WTC11 (cell line): ENCODE results near the gene SERF2. TPM values are rescaled to one million over a fixed set of nuclear protein-coding genes. Genes with fewer than 3 reads are reported as not detected.

ENCODE experiments used
- ATAC-seq: fragments of 200-7000 bp; cut with Tn5 transposase; 2 replicates; pipeline ENCODE4 v1.10.0; 2021; ENCODE audit warnings: mild to moderate bottlenecking, moderate library complexity
- CTCF ChIA-PET: fragments of 300-600 bp; sonication (Branson Sonifier 250); formaldehyde crosslinking; loops from one replicate; lab custom pipeline; 2021; ENCODE audit warnings: antibody characterized with exemption; lab: Charles Lee
- POLR2A ChIA-PET: fragments of 350-600 bp; sonication (Branson Sonifier 250); formaldehyde crosslinking; loops from one replicate; lab custom pipeline; 2021; ENCODE audit warnings: antibody characterized with exemption; lab: Charles Lee
- DNase-seq: peaks from one replicate; pipeline ENCODE4 v3.0.0; 2021; ENCODE audit warnings: low spot score
- H3K27ac Mint-ChIP-seq: 2 replicates; pipeline ENCODE4 v1.8.0; 2021; ENCODE audit warnings: mixed read lengths
- H3K27me3 Mint-ChIP-seq: 2 replicates; pipeline ENCODE4 v1.8.0; 2021; ENCODE audit warnings: low read depth, mild to moderate bottlenecking, moderate library complexity, mixed read lengths
- H3K36me3 Mint-ChIP-seq: 2 replicates; pipeline ENCODE4 v1.8.0; 2021; ENCODE audit warnings: mixed read lengths
- H3K4me1 Mint-ChIP-seq: 2 replicates; pipeline ENCODE4 v1.8.0; 2022; ENCODE audit warnings: mixed read lengths
- H3K4me3 Mint-ChIP-seq: 2 replicates; pipeline ENCODE4 v1.8.0; 2021; ENCODE audit warnings: mild to moderate bottlenecking, moderate library complexity, mixed read lengths
- H3K9me3 Mint-ChIP-seq: 2 replicates; pipeline ENCODE4 v1.8.0; 2021; ENCODE audit warnings: mixed read lengths
- ATF1 ChIP-seq: sonication (generic); formaldehyde crosslinking; IDR thresholded peaks from 2 replicates; pipeline ENCODE4 v1.8.1; 2023; ENCODE audit warnings: mild to moderate bottlenecking, moderate library complexity, missing genetic modification reagents
- CREB1 ChIP-seq: sonication (generic); formaldehyde crosslinking; IDR thresholded peaks from 2 replicates; pipeline ENCODE4 v1.8.0; 2023; ENCODE audit warnings: mild to moderate bottlenecking, missing genetic modification reagents
- EMX1 ChIP-seq: fragments of 250-450 bp; sonication (Bioruptor Pico); IDR thresholded peaks from 2 replicates; pipeline ENCODE4 v1.8.0; 2021; ENCODE audit warnings: mild to moderate bottlenecking
- FOXJ3 ChIP-seq: sonication (generic); formaldehyde crosslinking; IDR thresholded peaks from 2 replicates; pipeline ENCODE4 v1.9.0; 2021; ENCODE audit warnings: missing genetic modification reagents, mild to moderate bottlenecking, borderline replicate concordance
- GTF2I ChIP-seq: fragments of 250-450 bp; sonication (Bioruptor Pico); conservative IDR thresholded peaks from 2 replicates; pipeline ENCODE4 v1.4.0; 2021; ENCODE audit warnings: mild to moderate bottlenecking
- IRF2 ChIP-seq: sonication (generic); formaldehyde crosslinking; IDR thresholded peaks from 2 replicates; pipeline ENCODE4 v1.8.0; 2022; ENCODE audit warnings: low read depth, missing genetic modification reagents, borderline replicate concordance
- MXD4 ChIP-seq: fragments of 250-450 bp; sonication (Bioruptor Pico); IDR thresholded peaks from 2 replicates; pipeline ENCODE4 v1.8.0; 2021; ENCODE audit warnings: mild to moderate bottlenecking, moderate library complexity, borderline replicate concordance
- MYBL2 ChIP-seq: sonication (generic); formaldehyde crosslinking; IDR thresholded peaks from 2 replicates; pipeline ENCODE4 v1.8.1; 2023; ENCODE audit warnings: mild to moderate bottlenecking, moderate library complexity, missing genetic modification reagents
- SOX15 ChIP-seq: fragments of 250-450 bp; sonication (Bioruptor Pico); IDR thresholded peaks from 2 replicates; pipeline ENCODE4 v1.9.0; 2021; ENCODE audit warnings: mild to moderate bottlenecking
- TCF7 ChIP-seq: sonication (generic); formaldehyde crosslinking; IDR thresholded peaks from 2 replicates; pipeline ENCODE4 v1.8.0; 2022; ENCODE audit warnings: mild to moderate bottlenecking, low read depth, missing genetic modification reagents, moderate library complexity
- ZBTB21 ChIP-seq: sonication (generic); formaldehyde crosslinking; IDR thresholded peaks from 2 replicates; pipeline ENCODE4 v1.8.1; 2023; ENCODE audit warnings: mild to moderate bottlenecking, missing genetic modification reagents, borderline replicate concordance
- ZBTB43 ChIP-seq: sonication (generic); formaldehyde crosslinking; IDR thresholded peaks from 2 replicates; pipeline ENCODE4 v1.8.1; 2023; ENCODE audit warnings: mild to moderate bottlenecking, missing genetic modification reagents
- ZNF232 ChIP-seq: sonication (generic); formaldehyde crosslinking; IDR thresholded peaks from 2 replicates; pipeline ENCODE4 v1.8.0; 2022; ENCODE audit warnings: mild to moderate bottlenecking, missing genetic modification reagents
- ZNF281 ChIP-seq: sonication (generic); formaldehyde crosslinking; IDR thresholded peaks from 2 replicates; pipeline ENCODE4 v1.8.0; 2023; ENCODE audit warnings: mild to moderate bottlenecking, missing genetic modification reagents
- ZNF317 ChIP-seq: sonication (generic); formaldehyde crosslinking; IDR thresholded peaks from 2 replicates; pipeline ENCODE4 v1.8.1; 2023; ENCODE audit warnings: low read depth, mild to moderate bottlenecking, moderate library complexity, missing genetic modification reagents, borderline replicate concordance
- total RNA-seq: library from RNA; stranded (reverse); gene quantifications from 3 replicates; pipeline ENCODE4 v1.2.3, GENCODE V29; 2021
- TF ChIP-seq, protein P1 (sequence below): sonication (generic); formaldehyde crosslinking; IDR thresholded peaks from 2 replicates; pipeline ENCODE4 v1.8.1; 2022; ENCODE audit warnings: low read depth, mild to moderate bottlenecking, moderate library complexity, missing genetic modification reagents, borderline replicate concordance
- TF ChIP-seq, protein P2 (sequence below): sonication (generic); formaldehyde crosslinking; IDR thresholded peaks from 2 replicates; pipeline ENCODE4 v1.8.1; 2022; ENCODE audit warnings: low read depth, missing genetic modification reagents, borderline replicate concordance

The SERF2 gene
- total RNA-seq, 1 experiment from 2014 or later = 694 TPM

- TF ChIP-seq, protein P1, sequence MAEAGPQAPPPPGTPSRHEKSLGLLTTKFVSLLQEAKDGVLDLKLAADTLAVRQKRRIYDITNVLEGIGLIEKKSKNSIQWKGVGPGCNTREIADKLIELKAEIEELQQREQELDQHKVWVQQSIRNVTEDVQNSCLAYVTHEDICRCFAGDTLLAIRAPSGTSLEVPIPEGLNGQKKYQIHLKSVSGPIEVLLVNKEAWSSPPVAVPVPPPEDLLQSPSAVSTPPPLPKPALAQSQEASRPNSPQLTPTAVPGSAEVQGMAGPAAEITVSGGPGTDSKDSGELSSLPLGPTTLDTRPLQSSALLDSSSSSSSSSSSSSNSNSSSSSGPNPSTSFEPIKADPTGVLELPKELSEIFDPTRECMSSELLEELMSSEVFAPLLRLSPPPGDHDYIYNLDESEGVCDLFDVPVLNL = no peak
- TF ChIP-seq MYBL2 (no peak), ATF1 (CRISPR knock-in tag) (no peak), FOXJ3 (no peak), SOX15 (CRISPR knock-in tag) (no peak), ZNF232 (no peak), GTF2I (CRISPR knock-in tag) (no peak), CREB1 (CRISPR knock-in tag) (no peak), ZBTB43 (no peak), MXD4 (no peak)
These were observed 13.1 kb upstream of the SERF2 start (continued) for GRCh38 chr15:43779016-43779415.

- peaks cover 23% of the 10 kb centered on the region for H3K4me1 Mint-ChIP-seq
- ChIA-PET POLR2A (no interaction called here), CTCF (interaction anchor here (11.1 kb wide), 1 partner anchor 13 kb away, joined by 75 read pairs; the partner anchor contains the start of gene ELL3)
- H3K4me3 Mint-ChIP-seq = no peak overlapping the region
- TF ChIP-seq ZNF317 (CRISPR knock-in tag) = no peak
- TF ChIP-seq ZBTB43 = no peak
- TF ChIP-seq ZNF281 (CRISPR knock-in tag) = no peak
- no peak for TF ChIP-seq IRF2 (CRISPR knock-in tag)
- TF ChIP-seq TCF7 = no peak
- TF ChIP-seq, protein P2, sequence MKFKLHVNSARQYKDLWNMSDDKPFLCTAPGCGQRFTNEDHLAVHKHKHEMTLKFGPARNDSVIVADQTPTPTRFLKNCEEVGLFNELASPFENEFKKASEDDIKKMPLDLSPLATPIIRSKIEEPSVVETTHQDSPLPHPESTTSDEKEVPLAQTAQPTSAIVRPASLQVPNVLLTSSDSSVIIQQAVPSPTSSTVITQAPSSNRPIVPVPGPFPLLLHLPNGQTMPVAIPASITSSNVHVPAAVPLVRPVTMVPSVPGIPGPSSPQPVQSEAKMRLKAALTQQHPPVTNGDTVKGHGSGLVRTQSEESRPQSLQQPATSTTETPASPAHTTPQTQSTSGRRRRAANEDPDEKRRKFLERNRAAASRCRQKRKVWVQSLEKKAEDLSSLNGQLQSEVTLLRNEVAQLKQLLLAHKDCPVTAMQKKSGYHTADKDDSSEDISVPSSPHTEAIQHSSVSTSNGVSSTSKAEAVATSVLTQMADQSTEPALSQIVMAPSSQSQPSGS (CRISPR knock-in tag) = no peak
- TF ChIP-seq ZBTB21 (CRISPR knock-in tag) = no peak
- TF ChIP-seq EMX1 (CRISPR knock-in tag) = no peak
- DNase-seq = no peak
- H3K27me3 Mint-ChIP-seq = no peaks in the 10 kb centered on the region
- ATAC-seq = no peak
- H3K27ac Mint-ChIP-seq = peak overlapping the region; percentile 66
- H3K9me3 Mint-ChIP-seq = peaks cover 3% of the 10 kb centered on the region; the same call in 1 of the 2 replicates
- peaks cover 14% of the 10 kb centered on the region for H3K36me3 Mint-ChIP-seq
These were observed 2.7 kb upstream of the SERF2 start for GRCh38 chr15:43789409-43789808.
